A673 (cell line): Measurements from ENCODE around the gene MR1. TPM values are rescaled to one million over a fixed set of nuclear protein-coding genes. Genes with fewer than 3 reads are reported as not detected.

Experiments used
- BruUV-seq: library from RNA; stranded (reverse); fragments of 400-500 nt; replicated peaks from 2 replicates; lab custom pipeline; 2021; lab: Mats Ljungman, UMichigan
- CTCF ChIA-PET: fragments of 300-600 bp; sonication (Branson Sonifier 250); formaldehyde crosslinking; loops from one replicate; lab custom pipeline; 2022; ENCODE audit warnings: antibody characterized with exemption; lab: Charles Lee
- POLR2A ChIA-PET: fragments of 300-600 bp; sonication (Branson Sonifier 250); formaldehyde crosslinking; loops from one replicate; lab custom pipeline; 2022; ENCODE audit warnings: antibody characterized with exemption; ENCODE audit not compliant: low non-redundant PET; lab: Charles Lee
- DNase-seq: peaks from one replicate; pipeline ENCODE4 v3.0.0-alpha.2; 2015; ENCODE audit warnings: low spot score
- H3K27ac ChIP-seq: fragments of 200-600 bp; sonication (generic); 2 replicates; pipeline ENCODE4 v1.5.1; 2016; ENCODE audit warnings: mixed run types, low read depth, mild to moderate bottlenecking, mixed read lengths, antibody characterized with exemption, low read length; ENCODE audit not compliant: poor library complexity, severe bottlenecking
- H3K27me3 ChIP-seq: fragments of 200-600 bp; sonication (generic); replicated peaks from 2 replicates; pipeline ENCODE4 v1.6.1; 2017; ENCODE audit warnings: mixed run types, low read depth, mild to moderate bottlenecking, mixed read lengths, antibody characterized with exemption, low read length; ENCODE audit not compliant: insufficient read depth, poor library complexity
- H3K36me3 ChIP-seq: fragments of 200-600 bp; sonication (generic); 2 replicates; pipeline ENCODE4 v1.6.1; 2016; ENCODE audit warnings: mixed run types, mild to moderate bottlenecking, mixed read lengths, antibody characterized with exemption, low read length; ENCODE audit not compliant: insufficient read depth, poor library complexity, severe bottlenecking
- H3K4me1 ChIP-seq: fragments of 200-600 bp; sonication (generic); 2 replicates; pipeline ENCODE4 v1.6.1; 2017; ENCODE audit warnings: mixed run types, mild to moderate bottlenecking, mixed read lengths, antibody characterized with exemption, low read length; ENCODE audit not compliant: insufficient read depth, poor library complexity, severe bottlenecking
- H3K4me3 ChIP-seq: fragments of 200-600 bp; sonication (generic); 2 replicates; pipeline ENCODE4 v1.5.1; 2016; ENCODE audit warnings: low read depth, mixed run types, mild to moderate bottlenecking, mixed read lengths, low read length; ENCODE audit not compliant: poor library complexity, severe bottlenecking
- H3K9me3 ChIP-seq: fragments of 200-600 bp; sonication (generic); 2 replicates; pipeline ENCODE4 v1.6.1; 2016; ENCODE audit warnings: mixed run types, low read depth, mild to moderate bottlenecking, mixed read lengths, antibody characterized with exemption, low read length; ENCODE audit not compliant: poor library complexity, severe bottlenecking
- EZH2 ChIP-seq: fragments of 200-600 bp; sonication (generic); IDR thresholded peaks from 2 replicates; pipeline ENCODE4 v1.6.1; 2017; ENCODE audit warnings: borderline replicate concordance, low read depth, mild to moderate bottlenecking, mixed read lengths, antibody characterized with exemption, low read length; ENCODE audit not compliant: poor library complexity, severe bottlenecking
- intact Hi-C: fragments of 100-400 bp; cut with micrococcal nuclease; formaldehyde crosslinking; loops from one replicate; pipeline ENCODE4 v1.10.0; 2022; ENCODE audit not compliant: unreplicated experiment
- total RNA-seq: library from RNA; stranded (reverse); gene quantifications from 2 replicates; pipeline ENCODE4 v1.2.3, GENCODE V29; 2021
- TF ChIP-seq, protein P1 (sequence below): fragments of 300-800, 200-600 bp; sonication (generic); conservative IDR thresholded peaks from 2 replicates; pipeline ENCODE4 v1.5.1; 2017; ENCODE audit warnings: low read depth, mild to moderate bottlenecking, antibody characterized with exemption, low read length, moderate library complexity, mixed read lengths

Gene MR1
- total RNA-seq, 1 experiment from 2014 or later, result 2.6 TPM

DNA sequence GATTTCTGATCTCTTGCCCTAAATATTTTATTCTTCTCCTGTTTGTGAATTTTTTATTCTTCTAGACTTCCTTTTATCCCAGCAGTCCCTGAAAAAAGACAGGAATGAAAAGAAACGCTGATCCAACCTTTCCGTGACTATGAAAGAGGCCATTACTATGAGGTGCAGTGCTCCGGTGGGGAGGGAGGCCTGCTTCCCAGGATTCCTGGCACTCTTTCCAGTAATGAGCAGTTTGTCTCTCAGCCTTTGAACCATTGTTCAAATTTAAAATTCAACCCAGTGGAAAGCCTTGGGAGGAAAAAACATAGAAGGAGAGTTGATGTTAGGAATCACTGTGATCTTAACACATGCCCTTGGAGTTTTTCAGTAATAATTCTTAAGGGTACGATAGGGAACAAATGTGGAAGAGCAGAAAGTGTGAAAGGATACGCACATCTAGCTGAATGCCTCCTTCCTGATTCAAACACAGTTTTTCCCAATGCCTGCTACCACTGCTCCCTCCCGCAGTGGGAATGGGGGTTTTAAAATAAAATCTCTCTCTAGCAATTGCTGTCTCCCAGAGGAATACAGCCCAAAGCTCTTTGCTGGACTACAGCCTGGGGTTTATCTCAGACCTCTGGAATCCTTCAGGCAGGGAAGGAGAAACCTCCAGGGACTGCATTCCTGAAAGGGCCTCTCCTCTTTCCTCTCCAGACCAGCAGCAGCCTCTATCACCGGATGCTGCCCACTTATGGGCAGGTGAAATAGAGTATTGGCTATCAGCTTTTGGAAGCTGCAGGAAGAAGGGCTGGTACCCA, 60.8 kb downstream of the MR1 start:
- peaks cover 13% of the 10 kb centered on the region for H3K36me3 ChIP-seq
- peaks cover 83% of the 10 kb centered on the region for H3K4me1 ChIP-seq
- intact Hi-C loops, result no loop called here
- no TSS peak for BruUV-seq
- DNase-seq, result peak; percentile 54
- TF ChIP-seq, protein P1, sequence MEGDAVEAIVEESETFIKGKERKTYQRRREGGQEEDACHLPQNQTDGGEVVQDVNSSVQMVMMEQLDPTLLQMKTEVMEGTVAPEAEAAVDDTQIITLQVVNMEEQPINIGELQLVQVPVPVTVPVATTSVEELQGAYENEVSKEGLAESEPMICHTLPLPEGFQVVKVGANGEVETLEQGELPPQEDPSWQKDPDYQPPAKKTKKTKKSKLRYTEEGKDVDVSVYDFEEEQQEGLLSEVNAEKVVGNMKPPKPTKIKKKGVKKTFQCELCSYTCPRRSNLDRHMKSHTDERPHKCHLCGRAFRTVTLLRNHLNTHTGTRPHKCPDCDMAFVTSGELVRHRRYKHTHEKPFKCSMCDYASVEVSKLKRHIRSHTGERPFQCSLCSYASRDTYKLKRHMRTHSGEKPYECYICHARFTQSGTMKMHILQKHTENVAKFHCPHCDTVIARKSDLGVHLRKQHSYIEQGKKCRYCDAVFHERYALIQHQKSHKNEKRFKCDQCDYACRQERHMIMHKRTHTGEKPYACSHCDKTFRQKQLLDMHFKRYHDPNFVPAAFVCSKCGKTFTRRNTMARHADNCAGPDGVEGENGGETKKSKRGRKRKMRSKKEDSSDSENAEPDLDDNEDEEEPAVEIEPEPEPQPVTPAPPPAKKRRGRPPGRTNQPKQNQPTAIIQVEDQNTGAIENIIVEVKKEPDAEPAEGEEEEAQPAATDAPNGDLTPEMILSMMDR, result no peak
- no peak for TF ChIP-seq EZH2
- H3K4me3 ChIP-seq, result no peak overlapping the region
- peak overlapping the region; percentile 93 for H3K27ac ChIP-seq
- POLR2A ChIA-PET, result no interaction called here
- no peaks in the 10 kb centered on the region for H3K27me3 ChIP-seq
- CTCF ChIA-PET, result no interaction called here
- no peaks in the 10 kb centered on the region for H3K9me3 ChIP-seq

DNA sequence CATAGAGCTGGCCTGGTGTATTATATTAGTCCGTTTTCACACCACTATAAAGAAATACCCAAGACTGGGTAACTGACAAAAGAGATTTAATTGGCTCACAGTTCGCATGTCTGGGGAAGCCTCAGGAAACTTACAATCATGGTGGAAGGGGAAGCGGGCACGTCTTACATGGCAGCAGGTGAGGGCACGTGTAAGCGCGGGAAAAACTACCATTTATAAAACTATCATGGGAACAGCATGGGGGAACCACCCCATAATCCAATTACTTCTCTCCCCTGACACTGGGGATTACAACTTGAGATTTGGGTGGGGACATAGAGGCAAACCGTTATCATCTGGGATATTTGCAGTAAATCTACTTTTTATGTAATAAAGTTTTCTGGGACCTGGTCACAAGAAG, 61.5 kb downstream of the MR1 start:
- H3K36me3 ChIP-seq, result peaks cover 13% of the 10 kb centered on the region
- H3K27me3 ChIP-seq, result no peaks in the 10 kb centered on the region
- no peak for DNase-seq
- ChIA-PET POLR2A (no interaction called here), CTCF (no interaction called here)
- no peaks in the 10 kb centered on the region for H3K9me3 ChIP-seq
- intact Hi-C loops, result no loop called here
- H3K27ac ChIP-seq, result peak overlapping the region; percentile 93
- TF ChIP-seq, protein P1, result no peak
- no peak for TF ChIP-seq EZH2
- H3K4me1 ChIP-seq, result peaks cover 89% of the 10 kb centered on the region
- no TSS peak for BruUV-seq
- no peak overlapping the region for H3K4me3 ChIP-seq

DNA sequence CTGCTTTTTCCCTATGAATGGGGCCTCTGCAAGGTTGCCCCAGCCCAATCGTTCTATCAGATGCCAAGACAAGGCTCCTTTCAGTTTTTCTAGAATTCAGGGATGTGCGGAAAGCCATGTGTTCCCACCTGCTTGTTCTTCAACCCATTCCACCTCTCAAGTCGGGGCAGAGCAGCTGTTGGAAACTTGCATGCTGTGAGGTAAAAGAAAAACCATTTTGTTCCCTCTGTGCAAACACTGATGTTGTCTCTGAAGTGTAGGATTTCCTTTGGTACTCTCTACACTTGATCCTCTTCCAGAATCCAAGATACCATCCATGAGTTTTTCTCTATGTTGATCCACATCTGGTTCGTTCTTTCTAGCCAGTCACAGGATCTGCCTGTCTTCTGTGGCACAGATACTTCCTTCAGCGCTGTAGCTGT, 62.0 kb downstream of the MR1 start:
- Histone ChIP-seq H3K4me3 (peak overlapping the region; percentile 16), H3K4me1 (peaks cover 94% of the 10 kb centered on the region), H3K9me3 (no peaks in the 10 kb centered on the region), H3K27ac (peak overlapping the region; percentile 93), H3K36me3 (peaks cover 13% of the 10 kb centered on the region), H3K27me3 (no peaks in the 10 kb centered on the region)
- CTCF ChIA-PET, result interaction anchor here (1.2 kb wide), 1 partner anchor 214 kb away, joined by 4 read pairs; no protein-coding TSS in a partner anchor
- BruUV-seq, result no TSS peak
- intact Hi-C loops, result no loop called here
- POLR2A ChIA-PET, result no interaction called here
- no peak for TF ChIP-seq EZH2
- TF ChIP-seq, protein P1, result no peak
- DNase-seq, result no peak
